ENCODE measurements around the gene SNX25.

DNA sequence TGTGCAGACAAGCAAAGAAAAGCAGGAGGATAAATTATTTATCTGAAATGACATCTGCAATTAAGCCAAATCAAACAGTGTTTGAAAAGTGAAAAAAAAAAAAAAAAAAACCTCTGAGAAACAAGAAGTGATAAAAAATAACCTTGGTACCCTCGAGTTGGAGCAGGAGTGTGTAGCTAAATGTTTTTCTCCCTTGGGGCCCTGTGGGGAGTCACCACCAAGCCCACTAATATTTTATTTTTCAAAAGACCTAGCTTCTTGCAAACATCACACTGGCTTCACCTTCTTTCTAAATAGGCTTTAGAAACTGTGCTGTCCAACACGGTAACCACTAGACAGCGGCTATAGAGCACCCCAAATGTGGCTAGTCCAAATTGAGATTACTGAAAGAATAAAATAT lies 47.7 kb downstream of the SNX25 start:
- TF ChIP-seq, protein P1, sequence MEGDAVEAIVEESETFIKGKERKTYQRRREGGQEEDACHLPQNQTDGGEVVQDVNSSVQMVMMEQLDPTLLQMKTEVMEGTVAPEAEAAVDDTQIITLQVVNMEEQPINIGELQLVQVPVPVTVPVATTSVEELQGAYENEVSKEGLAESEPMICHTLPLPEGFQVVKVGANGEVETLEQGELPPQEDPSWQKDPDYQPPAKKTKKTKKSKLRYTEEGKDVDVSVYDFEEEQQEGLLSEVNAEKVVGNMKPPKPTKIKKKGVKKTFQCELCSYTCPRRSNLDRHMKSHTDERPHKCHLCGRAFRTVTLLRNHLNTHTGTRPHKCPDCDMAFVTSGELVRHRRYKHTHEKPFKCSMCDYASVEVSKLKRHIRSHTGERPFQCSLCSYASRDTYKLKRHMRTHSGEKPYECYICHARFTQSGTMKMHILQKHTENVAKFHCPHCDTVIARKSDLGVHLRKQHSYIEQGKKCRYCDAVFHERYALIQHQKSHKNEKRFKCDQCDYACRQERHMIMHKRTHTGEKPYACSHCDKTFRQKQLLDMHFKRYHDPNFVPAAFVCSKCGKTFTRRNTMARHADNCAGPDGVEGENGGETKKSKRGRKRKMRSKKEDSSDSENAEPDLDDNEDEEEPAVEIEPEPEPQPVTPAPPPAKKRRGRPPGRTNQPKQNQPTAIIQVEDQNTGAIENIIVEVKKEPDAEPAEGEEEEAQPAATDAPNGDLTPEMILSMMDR (IDR thresholded peaks at IDR 0.05), result no peak
- TF ChIP-seq, protein P2, sequence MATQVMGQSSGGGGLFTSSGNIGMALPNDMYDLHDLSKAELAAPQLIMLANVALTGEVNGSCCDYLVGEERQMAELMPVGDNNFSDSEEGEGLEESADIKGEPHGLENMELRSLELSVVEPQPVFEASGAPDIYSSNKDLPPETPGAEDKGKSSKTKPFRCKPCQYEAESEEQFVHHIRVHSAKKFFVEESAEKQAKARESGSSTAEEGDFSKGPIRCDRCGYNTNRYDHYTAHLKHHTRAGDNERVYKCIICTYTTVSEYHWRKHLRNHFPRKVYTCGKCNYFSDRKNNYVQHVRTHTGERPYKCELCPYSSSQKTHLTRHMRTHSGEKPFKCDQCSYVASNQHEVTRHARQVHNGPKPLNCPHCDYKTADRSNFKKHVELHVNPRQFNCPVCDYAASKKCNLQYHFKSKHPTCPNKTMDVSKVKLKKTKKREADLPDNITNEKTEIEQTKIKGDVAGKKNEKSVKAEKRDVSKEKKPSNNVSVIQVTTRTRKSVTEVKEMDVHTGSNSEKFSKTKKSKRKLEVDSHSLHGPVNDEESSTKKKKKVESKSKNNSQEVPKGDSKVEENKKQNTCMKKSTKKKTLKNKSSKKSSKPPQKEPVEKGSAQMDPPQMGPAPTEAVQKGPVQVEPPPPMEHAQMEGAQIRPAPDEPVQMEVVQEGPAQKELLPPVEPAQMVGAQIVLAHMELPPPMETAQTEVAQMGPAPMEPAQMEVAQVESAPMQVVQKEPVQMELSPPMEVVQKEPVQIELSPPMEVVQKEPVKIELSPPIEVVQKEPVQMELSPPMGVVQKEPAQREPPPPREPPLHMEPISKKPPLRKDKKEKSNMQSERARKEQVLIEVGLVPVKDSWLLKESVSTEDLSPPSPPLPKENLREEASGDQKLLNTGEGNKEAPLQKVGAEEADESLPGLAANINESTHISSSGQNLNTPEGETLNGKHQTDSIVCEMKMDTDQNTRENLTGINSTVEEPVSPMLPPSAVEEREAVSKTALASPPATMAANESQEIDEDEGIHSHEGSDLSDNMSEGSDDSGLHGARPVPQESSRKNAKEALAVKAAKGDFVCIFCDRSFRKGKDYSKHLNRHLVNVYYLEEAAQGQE (IDR thresholded peaks at IDR 0.05; ENCODE audit: insufficient read depth in 1 of 2, low read depth in 2 of 2, low read length in 1 of 2), result no peak
